ENCODE data around the gene CRIP3. TPM values are rescaled to one million over a fixed set of nuclear protein-coding genes. Genes with fewer than 3 reads are reported as not detected.

CRIP3 gene
- total RNA-seq, 4 donors from 2014 or later, result 2.2 to 3.4 (median 2.6) TPM; not detected in 1

GRCh38 chr6:43275801-43276576, 32.6 kb downstream of the CRIP3 start:
- no peak for TF ChIP-seq POLR2AphosphoS5 (IDR thresholded peaks at IDR 0.05)
- no peak for TF ChIP-seq EP300 (IDR thresholded peaks at IDR 0.05)
- TF ChIP-seq POLR2A (IDR thresholded peaks at IDR 0.05), result no peak
- TF ChIP-seq CTCF (IDR thresholded peaks at IDR 0.05), result no peak
- Histone ChIP-seq H3K36me3 (no peaks in the 10 kb centered on the region), H3K4me1 (peaks cover 18% of the 10 kb centered on the region), H3K9me3 (no peaks in the 10 kb centered on the region), H3K27me3 (peaks cover 27% of the 10 kb centered on the region), H3K4me3 (peak overlapping the region; percentile 47), H3K27ac (no peak overlapping the region)
- WGBS, result 30% methylated on average over 19 of the region's 64 CpGs
- no peak for DNase-seq (ENCODE audit: low spot score in 2 of 2)

- Histone ChIP-seq H3K9me3 (no peaks in the 10 kb centered on the region), H3K36me3 (no peaks in the 10 kb centered on the region), H3K27me3 (peaks cover 27% of the 10 kb centered on the region), H3K4me3 (peak overlapping the region; percentile 47), H3K4me1 (peaks cover 20% of the 10 kb centered on the region), H3K27ac (no peak overlapping the region)
- no peak for DNase-seq (ENCODE audit: low spot score in 2 of 2)
- WGBS, result 29% methylated on average over 12 of the region's 65 CpGs
- no peak for TF ChIP-seq EP300 (IDR thresholded peaks at IDR 0.05)
- no peak for TF ChIP-seq POLR2A (IDR thresholded peaks at IDR 0.05)
- no peak for TF ChIP-seq CTCF (IDR thresholded peaks at IDR 0.05)
- no peak for TF ChIP-seq POLR2AphosphoS5 (IDR thresholded peaks at IDR 0.05)
Observed at GRCh38 chr6:43274916-43275597, 33.6 kb downstream of the CRIP3 start.

GRCh38 chr6:43274127-43274915, 34.3 kb downstream of the CRIP3 start:
- peaks cover 35% of the 10 kb centered on the region for H3K27me3 ChIP-seq
- TF ChIP-seq CTCF (IDR thresholded peaks at IDR 0.05), result no peak
- no peak for TF ChIP-seq POLR2AphosphoS5 (IDR thresholded peaks at IDR 0.05)
- no peak for TF ChIP-seq POLR2A (IDR thresholded peaks at IDR 0.05)
- TF ChIP-seq EP300 (IDR thresholded peaks at IDR 0.05), result no peak
- H3K4me1 ChIP-seq, result peaks cover 27% of the 10 kb centered on the region
- WGBS, result 87% methylated on average over 9 of the region's 10 CpGs
- no peaks in the 10 kb centered on the region for H3K9me3 ChIP-seq
- no peaks in the 10 kb centered on the region for H3K36me3 ChIP-seq
- DNase-seq (ENCODE audit: low spot score in 2 of 2), result no peak
- peak overlapping the region; percentile 47 for H3K4me3 ChIP-seq
- H3K27ac ChIP-seq, result no peak overlapping the region

- peaks cover 37% of the 10 kb centered on the region for H3K27me3 ChIP-seq
- H3K9me3 ChIP-seq, result no peaks in the 10 kb centered on the region
- H3K27ac ChIP-seq, result no peak overlapping the region
- no peak overlapping the region for H3K4me3 ChIP-seq
- WGBS, result 64% methylated on average over 2 of the region's 2 CpGs
- TF ChIP-seq EP300 (IDR thresholded peaks at IDR 0.05) (no peak), CTCF (IDR thresholded peaks at IDR 0.05) (no peak), POLR2AphosphoS5 (IDR thresholded peaks at IDR 0.05) (no peak), POLR2A (IDR thresholded peaks at IDR 0.05) (no peak)
- no peaks in the 10 kb centered on the region for H3K36me3 ChIP-seq
- H3K4me1 ChIP-seq, result peaks cover 32% of the 10 kb centered on the region
- DNase-seq (ENCODE audit: low spot score in 2 of 2), result no peak
Observed at GRCh38 chr6:43273707-43274106, 34.9 kb downstream of the CRIP3 start.
